HCT116 (cell line): ENCODE results near the gene LRRC4B. TPM values are rescaled to one million over a fixed set of nuclear protein-coding genes. Genes with fewer than 3 reads are reported as not detected.

ENCODE experiments used
- ATAC-seq: fragments of 200-7000 bp; cut with Tn5 transposase; 2 replicates; pipeline ENCODE4 v1.9.1; 2020; ENCODE audit warnings: mild to moderate bottlenecking, moderate library complexity
- BruUV-seq: library from RNA; stranded (reverse); fragments of 400-500 nt; replicated peaks from 2 replicates; lab custom pipeline; 2021; lab: Mats Ljungman, UMichigan
- CTCF ChIA-PET: fragments of 300-600 bp; sonication (Branson Sonifier 250); formaldehyde crosslinking; loops from one replicate; lab custom pipeline; 2021; ENCODE audit warnings: antibody characterized with exemption; lab: Charles Lee
- POLR2A ChIA-PET: fragments of 300-600, 350-600 bp; sonication (Branson Sonifier 250); formaldehyde crosslinking; loops from one replicate; lab custom pipeline; 2021; ENCODE audit warnings: antibody characterized with exemption; lab: Charles Lee
- RAD21 ChIA-PET, 2 experiments: fragments of 300-600 bp; sonication (Branson Sonifier 250); formaldehyde crosslinking; loops; one replicate each; lab custom pipeline; 2023; ENCODE audit warnings: low total read pairs in 2 of 2; ENCODE audit not compliant: uncharacterized antibody in 2 of 2, unreplicated experiment in 2 of 2, low non-redundant PET in 1 of 2; lab: Charles Lee
- DNase-seq: peaks from one replicate; pipeline ENCODE4 v3.0.0-alpha.2; 2010; ENCODE audit warnings: low read depth, low spot score
- H2AFZ ChIP-seq: fragments of 200-600 bp; shearing (Covaris generic), sonication (generic); 2 replicates; pipeline ENCODE4 v1.6.1; 2017; ENCODE audit warnings: low read depth, mixed run types, mixed read lengths, antibody characterized with exemption, low read length; ENCODE audit not compliant: poor library complexity, severe bottlenecking
- H3K27ac ChIP-seq: 2 replicates; pipeline ENCODE4 v1.5.1; 2012; ENCODE audit warnings: low read depth, low read length
- H3K27me3 ChIP-seq: fragments of 200-600 bp; sonication (generic); 2 replicates; pipeline ENCODE4 v1.6.1; 2016; ENCODE audit warnings: mixed run types, low read length, mixed read lengths; ENCODE audit not compliant: insufficient read depth
- H3K36me3 ChIP-seq, 2 experiments: fragments of 200-500 bp in 1 of 2; fragments of 200-600 bp in 1 of 2; sonication (Bioruptor generic) in 1 of 2; sonication (generic) in 1 of 2; 2 replicates each; pipeline versions ENCODE4 v1.5.1 to v1.6.1; 2014 to 2016; ENCODE audit warnings: low read length in 2 of 2, inconsistent platforms in 1 of 2, mixed read lengths in 1 of 2, mixed run types in 1 of 2; ENCODE audit not compliant: insufficient read depth in 2 of 2, control insufficient read depth in 1 of 2
- H3K4me1 ChIP-seq, 2 experiments: fragments of 200-600 bp in 1 of 2; sonication (generic) in 1 of 2; 2 replicates each; pipeline versions ENCODE4 v1.5.1 to v1.6.1; 2012 to 2017; ENCODE audit warnings: low read length in 2 of 2, inconsistent platforms in 1 of 2, mild to moderate bottlenecking in 1 of 2, mixed read lengths in 1 of 2, mixed run types in 1 of 2, moderate library complexity in 1 of 2; ENCODE audit not compliant: insufficient read depth in 2 of 2, control insufficient read depth in 1 of 2
- H3K4me2 ChIP-seq: fragments of 200-600 bp; sonication (generic); 2 replicates; pipeline ENCODE4 v1.6.1; 2017; ENCODE audit warnings: mixed run types, low read length, mixed read lengths
- H3K4me3 ChIP-seq, 2 experiments: fragments of 200-600 bp in 1 of 2; sonication (generic) in 1 of 2; replicated peaks in 1 of 2; 2 replicates each; pipeline ENCODE4 v1.5.1; 2011 to 2016; ENCODE audit warnings: low read length in 2 of 2, control low read depth in 1 of 2, low read depth in 1 of 2, mild to moderate bottlenecking in 1 of 2, mixed read lengths in 1 of 2, mixed run types in 1 of 2
- H3K79me2 ChIP-seq: fragments of 200-600 bp; sonication (generic); 2 replicates; pipeline ENCODE4 v1.6.1; 2017; ENCODE audit warnings: mild to moderate bottlenecking, mixed run types, low read length, moderate library complexity, mixed read lengths; ENCODE audit not compliant: insufficient read depth
- H3K9ac ChIP-seq: fragments of 200-600 bp; sonication (generic); 2 replicates; pipeline ENCODE4 v1.6.1; 2016; ENCODE audit warnings: low read length, mixed read lengths
- H3K9me2 ChIP-seq: fragments of 200-600 bp; sonication (generic), shearing (Covaris generic); 2 replicates; pipeline ENCODE4 v1.6.1; 2017; ENCODE audit warnings: mixed run types, mild to moderate bottlenecking, moderate library complexity; ENCODE audit not compliant: insufficient read depth
- H3K9me3 ChIP-seq, 2 experiments: fragments of 200-500 bp in 1 of 2; fragments of 200-600 bp in 1 of 2; sonication (Bioruptor generic) in 1 of 2; sonication (generic) in 1 of 2; 2 replicates each; pipeline ENCODE4 v1.6.1; 2014 to 2017; ENCODE audit warnings: low read length in 2 of 2, mixed read lengths in 2 of 2, inconsistent platforms in 1 of 2, low read depth in 1 of 2, mild to moderate bottlenecking in 1 of 2, mixed run types in 1 of 2, moderate library complexity in 1 of 2; ENCODE audit not compliant: control insufficient read depth in 1 of 2, insufficient read depth in 1 of 2
- H4K20me1 ChIP-seq: fragments of 200-600 bp; sonication (generic), shearing (Covaris generic); 2 replicates; pipeline ENCODE4 v1.6.1; 2017; ENCODE audit warnings: mixed run types, mild to moderate bottlenecking, moderate library complexity; ENCODE audit not compliant: insufficient read depth
- CBX3 ChIP-seq: IDR thresholded peaks from 2 replicates; pipeline ENCODE4 v1.6.1; 2012; ENCODE audit warnings: low read depth
- ELF1 ChIP-seq: IDR thresholded peaks from 2 replicates; pipeline ENCODE4 v1.6.1; 2012; ENCODE audit warnings: low read depth, borderline replicate concordance
- EZH2 ChIP-seq: fragments of 200-600 bp; sonication (generic); IDR thresholded peaks from 2 replicates; pipeline ENCODE4 v1.6.1; 2017; ENCODE audit warnings: antibody characterized with exemption, mixed run types
- EZH2phosphoT487 ChIP-seq: fragments of 200-600 bp; IDR thresholded peaks from 2 replicates; pipeline ENCODE4 v1.6.1; 2018; ENCODE audit warnings: antibody characterized with exemption, borderline replicate concordance
- JUND ChIP-seq: IDR thresholded peaks from 2 replicates; pipeline ENCODE4 v1.6.1; 2012
- POLR2A ChIP-seq: IDR thresholded peaks from 2 replicates; pipeline ENCODE4 v1.7.0; 2011; ENCODE audit warnings: borderline replicate concordance; ENCODE audit not compliant: insufficient read depth, insufficient read length; ENCODE audit errors: extremely low read depth
- RAD21 ChIP-seq: IDR thresholded peaks from 2 replicates; pipeline ENCODE4 v1.6.1; 2012; ENCODE audit warnings: low read depth, mild to moderate bottlenecking
- REST ChIP-seq: IDR thresholded peaks from 2 replicates; pipeline ENCODE4 v1.6.1; 2012; ENCODE audit warnings: low read depth
- SIN3A ChIP-seq: IDR thresholded peaks from 2 replicates; pipeline ENCODE4 v1.6.1; 2012; ENCODE audit warnings: low read depth
- SRF ChIP-seq: IDR thresholded peaks from 2 replicates; pipeline ENCODE4 v1.6.1; 2012; ENCODE audit warnings: low read depth
- ZBTB33 ChIP-seq: IDR thresholded peaks from 2 replicates; pipeline ENCODE4 v1.6.1; 2011; ENCODE audit warnings: mild to moderate bottlenecking, low read length, moderate library complexity; ENCODE audit not compliant: insufficient replicate concordance; ENCODE audit errors: extremely low read depth
- ZNF274 ChIP-seq: fragments of 200-500 bp; sonication (Bioruptor generic); IDR thresholded peaks from 2 replicates; pipeline ENCODE4 v1.6.1; 2014; ENCODE audit warnings: mild to moderate bottlenecking, low read depth, low read length, inconsistent platforms
- intact Hi-C: fragments of 100-400 bp; cut with micrococcal nuclease; formaldehyde crosslinking; loops from 2 replicates; pipeline ENCODE4 v1.10.0; 2022
- total RNA-seq: library from RNA; stranded (reverse); gene quantifications from one replicate; pipeline ENCODE4 v1.2.1, GENCODE V29; 2021; ENCODE audit not compliant: unreplicated experiment
- TF ChIP-seq, protein P1 (sequence below): IDR thresholded peaks from 2 replicates; pipeline ENCODE4 v1.6.1; 2012

The LRRC4B gene
- total RNA-seq, 1 experiment from 2014 or later: 0.89 TPM

DNA sequence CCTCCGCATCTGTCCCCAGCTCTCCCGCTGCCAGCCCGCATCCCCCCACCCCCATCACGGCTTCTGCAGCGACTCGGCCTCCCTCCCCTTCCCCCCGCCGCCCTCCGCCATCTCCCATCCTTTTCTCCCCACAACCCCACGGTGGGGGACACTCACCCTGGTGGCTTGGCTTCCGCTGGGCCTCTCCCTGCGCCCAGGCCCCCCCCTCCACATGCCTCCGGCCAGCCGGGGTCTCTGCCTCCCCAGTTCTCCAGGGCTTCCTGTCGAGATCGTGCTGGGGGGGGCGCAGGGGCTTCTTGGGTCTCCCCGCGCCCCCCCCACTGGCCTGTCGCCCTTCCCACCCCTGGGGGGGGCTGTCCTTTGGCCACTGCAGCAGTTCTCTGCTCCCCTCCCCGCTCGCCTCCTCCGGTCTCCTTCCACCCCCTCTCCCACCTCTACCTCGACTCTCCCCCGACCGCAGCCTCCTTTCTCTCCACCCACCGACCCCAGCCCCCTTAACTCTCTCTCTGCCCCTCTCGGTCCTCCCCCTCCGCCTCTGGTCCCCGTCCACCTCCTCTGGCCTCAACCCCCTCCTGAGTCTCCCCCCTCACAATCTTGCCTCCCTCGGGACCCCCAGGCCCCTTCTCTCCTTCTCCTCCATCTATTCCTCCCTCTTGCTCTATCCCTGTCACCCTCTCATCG is 17.1 kb downstream of the LRRC4B start:
- no TSS peak for BruUV-seq
- intact Hi-C loops: no loop called here
- no peak for TF ChIP-seq SRF
- no peak for TF ChIP-seq RAD21
- no peak for TF ChIP-seq EZH2phosphoT487
- TF ChIP-seq ZNF274: no peak
- TF ChIP-seq ZBTB33: no peak
- TF ChIP-seq POLR2A: no peak
- no peak for TF ChIP-seq ELF1
- no peak for TF ChIP-seq EZH2
- TF ChIP-seq CBX3: no peak
- no peak for TF ChIP-seq JUND
- no peak for TF ChIP-seq REST
- TF ChIP-seq, protein P1, sequence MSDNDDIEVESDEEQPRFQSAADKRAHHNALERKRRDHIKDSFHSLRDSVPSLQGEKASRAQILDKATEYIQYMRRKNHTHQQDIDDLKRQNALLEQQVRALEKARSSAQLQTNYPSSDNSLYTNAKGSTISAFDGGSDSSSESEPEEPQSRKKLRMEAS: no peak
- TF ChIP-seq SIN3A: no peak

More for the DNA sequence above, 17.1 kb downstream of the LRRC4B start:
- no peak for DNase-seq
- ChIA-PET RAD21 (no interaction called here), POLR2A (no interaction called here), CTCF (no interaction called here)
- H3K4me2 ChIP-seq: no peak overlapping the region
- H2AFZ ChIP-seq: no peak overlapping the region
- H3K9me3 ChIP-seq: no peaks in the 10 kb centered on the region
- H4K20me1 ChIP-seq: no peaks in the 10 kb centered on the region
- H3K4me1 ChIP-seq: peaks cover 4 to 7% of the 10 kb centered on the region in 2 experiments; a peak in 3 of 4 replicates
- no peaks in the 10 kb centered on the region for H3K27me3 ChIP-seq
- no peak overlapping the region for H3K4me3 ChIP-seq
- H3K9me2 ChIP-seq: no peaks in the 10 kb centered on the region
- no peak for ATAC-seq
- no peaks in the 10 kb centered on the region for H3K36me3 ChIP-seq
- H3K79me2 ChIP-seq: no peaks in the 10 kb centered on the region
- no peak overlapping the region for H3K9ac ChIP-seq
- no peak overlapping the region for H3K27ac ChIP-seq
